Activated naive CD8-positive, alpha-beta T cell treated with anti-CD3 and anti-CD28 coated beads, Interleukin-2, amount 50 U/mL, for 16 hours (primary cell): ENCODE results near the gene REG1A.

Experiments used
- DNase-seq: peaks from one replicate; pipeline ENCODE4 v3.0.0-alpha.2; 2020; ENCODE audit warnings: low read depth, low spot score

Gene REG1A, protein sequence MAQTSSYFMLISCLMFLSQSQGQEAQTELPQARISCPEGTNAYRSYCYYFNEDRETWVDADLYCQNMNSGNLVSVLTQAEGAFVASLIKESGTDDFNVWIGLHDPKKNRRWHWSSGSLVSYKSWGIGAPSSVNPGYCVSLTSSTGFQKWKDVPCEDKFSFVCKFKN

DNA sequence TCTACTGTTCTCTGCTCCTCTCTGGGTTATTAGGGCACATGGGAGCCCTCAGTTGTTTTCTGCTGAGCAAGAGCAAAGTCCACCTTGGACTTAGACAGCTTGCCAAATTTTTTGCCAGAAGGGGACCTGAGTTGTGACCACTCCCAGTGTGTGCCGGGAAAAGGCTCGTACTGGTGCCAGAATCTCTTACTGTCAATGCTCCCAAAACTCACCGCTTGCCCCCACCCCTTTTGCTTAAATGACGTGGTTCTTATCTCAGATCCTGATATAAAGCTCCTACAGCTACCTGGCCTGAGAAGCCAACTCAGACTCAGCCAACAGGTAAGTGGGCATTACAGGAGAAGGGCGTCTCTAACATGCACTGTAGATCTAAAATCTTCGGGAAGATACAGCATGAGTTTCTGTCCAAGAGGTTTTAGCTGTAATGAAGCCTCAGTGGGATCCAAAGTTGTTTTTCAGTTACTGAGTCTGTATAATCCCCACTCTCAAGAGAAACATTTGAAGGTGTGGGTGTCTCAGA is at the start of gene REG1A:
REG1A (plus strand) TSS at position 295 of the 520 bp plus-strand sequence. CDS start 374 bp downstream, outside the sequence.
- DNase-seq = no peak

DNA sequence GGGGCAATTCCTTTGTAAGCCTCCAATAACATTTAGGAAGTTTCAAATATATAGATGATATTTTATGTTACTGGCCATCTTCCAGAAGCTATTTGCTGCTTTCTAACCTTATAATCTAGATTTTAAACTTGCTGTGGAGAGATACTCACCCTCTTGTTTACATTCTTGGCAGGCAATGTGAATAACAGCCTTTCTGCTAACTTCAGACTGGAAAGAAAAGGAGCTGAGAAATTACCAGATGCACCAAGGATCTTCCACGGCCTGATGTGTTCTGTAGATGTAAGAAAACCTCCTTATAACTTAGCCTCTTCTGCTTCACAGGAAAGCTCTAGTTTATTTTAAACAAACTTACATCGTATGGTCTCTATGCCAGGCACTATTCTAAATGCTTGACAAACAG is 49.2 kb upstream of the REG1A start:
- no peak for DNase-seq

GRCh38 chr2:79082987-79083386 is 37.3 kb upstream of the REG1A start:
- no peak for DNase-seq

DNA sequence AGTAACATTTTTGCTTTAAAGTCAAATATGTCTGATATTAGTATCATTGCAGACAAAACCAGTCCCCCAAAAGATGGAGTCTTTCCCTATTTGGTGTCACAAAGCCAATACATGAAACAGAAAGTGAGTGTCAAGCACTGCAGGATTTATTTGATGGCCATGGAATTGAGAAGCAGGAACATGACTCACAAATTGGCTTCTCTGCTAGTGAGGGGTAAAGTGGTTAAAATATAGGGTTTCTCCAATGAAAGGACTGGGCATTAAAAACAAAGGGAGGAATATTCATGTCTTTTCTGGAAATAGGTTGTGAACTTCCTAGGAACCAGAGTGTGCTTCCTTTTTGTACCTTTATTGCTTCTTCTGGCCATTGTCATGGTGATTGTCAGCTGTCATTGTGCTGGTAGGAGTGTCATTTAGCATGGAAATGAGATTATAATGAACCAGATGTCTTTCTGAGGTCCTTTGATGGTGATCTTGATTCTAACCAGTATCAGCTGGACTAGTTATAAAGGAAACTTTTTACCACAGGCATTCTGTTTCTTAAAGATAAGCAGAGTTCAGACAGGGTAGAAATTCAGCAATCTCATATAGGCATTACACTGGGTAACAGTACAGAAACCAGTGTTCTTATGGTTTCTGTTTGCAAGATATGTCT is 36.6 kb upstream of the REG1A start:
- no peak for DNase-seq

DNA sequence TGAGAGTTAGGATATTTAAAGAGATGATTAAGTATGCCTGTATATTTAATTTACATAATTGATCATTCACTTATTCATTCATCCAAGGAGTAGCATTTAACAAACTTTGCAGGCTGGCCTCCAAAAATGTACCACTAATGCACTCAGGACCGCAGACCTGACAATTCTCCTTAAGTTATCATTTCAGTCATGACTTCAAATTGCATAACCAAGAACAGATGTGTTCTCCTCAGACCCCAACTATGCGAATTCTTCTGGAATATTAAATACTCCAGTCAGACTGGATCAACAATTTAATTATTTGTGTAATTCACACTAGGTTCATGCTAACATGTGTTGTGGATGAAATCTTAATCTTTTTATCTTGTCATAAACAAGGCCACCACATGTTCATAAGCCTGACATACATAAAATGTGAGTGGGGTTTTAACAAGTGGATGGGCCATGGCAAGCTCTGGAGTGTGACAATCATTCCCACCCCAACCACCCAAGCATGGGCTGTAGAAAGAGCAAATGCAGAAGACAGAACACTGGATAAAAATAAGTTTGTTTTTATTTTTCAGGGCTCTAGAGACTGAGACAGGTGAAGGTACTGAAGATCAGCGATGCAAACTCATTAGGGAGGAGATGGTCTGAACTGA is 35.7 kb upstream of the REG1A start:
- no peak for DNase-seq

DNA sequence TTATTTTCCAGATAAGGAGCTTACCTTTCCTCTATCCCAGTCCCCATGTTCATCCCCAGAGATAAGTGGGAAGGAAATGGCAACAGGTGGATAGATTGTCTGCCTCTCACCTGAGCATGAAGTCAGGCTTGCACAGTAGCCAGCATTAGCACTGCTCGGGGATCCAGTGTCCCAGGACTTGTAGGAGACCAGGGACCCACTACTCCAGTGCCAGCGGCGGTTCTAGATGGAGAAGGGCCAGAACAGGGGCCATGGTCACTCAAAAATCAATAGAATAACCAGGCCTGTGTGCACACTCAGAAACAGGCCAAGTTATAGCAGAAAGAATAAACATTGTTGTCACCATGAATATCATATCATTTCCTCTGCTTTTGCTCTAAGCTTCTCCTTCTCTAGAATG is 34.9 kb upstream of the REG1A start:
- DNase-seq = no peak

- DNase-seq = no peak
Observed at GRCh38 chr2:79086255-79086654, 34.0 kb upstream of the REG1A start.

DNA sequence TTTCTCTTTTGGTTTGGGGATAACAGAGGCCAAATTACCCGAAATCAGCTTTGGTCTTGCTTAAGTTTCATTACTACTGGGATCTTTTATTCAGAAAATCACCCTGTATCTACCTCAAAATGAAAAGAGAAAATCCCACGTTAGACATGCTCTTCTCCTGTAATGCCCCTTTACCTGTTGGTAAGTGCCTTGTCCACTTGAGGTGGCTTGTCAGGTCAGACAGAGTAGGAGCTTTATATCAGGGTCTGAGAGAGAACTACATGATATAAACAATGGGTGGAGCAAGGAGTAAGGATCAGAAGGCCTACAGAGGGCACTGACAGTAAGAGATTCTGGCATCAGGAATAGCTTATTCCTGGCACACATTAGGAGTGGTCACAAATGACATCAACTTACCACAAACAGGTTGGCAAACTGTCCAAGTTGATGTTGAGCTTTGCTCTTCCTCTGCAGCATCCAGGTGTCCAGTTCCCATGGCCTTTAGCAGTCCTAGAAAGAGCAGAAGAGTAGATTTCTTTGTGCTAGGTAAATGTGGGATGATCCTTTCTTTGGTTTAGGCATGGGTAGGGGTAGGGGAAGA is 32.4 kb upstream of the REG1A start, which contains the start of gene REG1B:
REG1B (minus strand) TSS at position 209 of the 580 bp plus-strand sequence. CDS start 381 bp downstream, outside the sequence.
- no peak for DNase-seq

DNA sequence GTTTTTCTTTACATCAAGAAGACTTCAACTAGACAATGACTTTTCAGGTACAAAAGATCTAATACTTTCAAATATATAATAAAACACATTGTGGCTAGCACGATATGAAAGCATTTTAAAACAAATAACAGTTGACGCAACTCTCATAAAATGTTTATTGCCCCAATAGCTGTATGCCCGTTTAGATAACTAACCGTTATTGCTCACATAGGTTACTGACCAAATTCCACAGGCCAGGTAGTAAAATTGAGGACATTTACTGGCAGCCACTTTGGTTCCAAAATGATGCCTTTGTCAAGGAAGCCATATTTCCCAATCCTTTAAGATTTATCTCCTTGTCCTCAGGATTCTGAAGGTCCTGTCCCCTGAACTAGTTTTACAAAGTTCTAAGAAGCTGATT is 29.6 kb upstream of the REG1A start:
- no peak for DNase-seq

DNA sequence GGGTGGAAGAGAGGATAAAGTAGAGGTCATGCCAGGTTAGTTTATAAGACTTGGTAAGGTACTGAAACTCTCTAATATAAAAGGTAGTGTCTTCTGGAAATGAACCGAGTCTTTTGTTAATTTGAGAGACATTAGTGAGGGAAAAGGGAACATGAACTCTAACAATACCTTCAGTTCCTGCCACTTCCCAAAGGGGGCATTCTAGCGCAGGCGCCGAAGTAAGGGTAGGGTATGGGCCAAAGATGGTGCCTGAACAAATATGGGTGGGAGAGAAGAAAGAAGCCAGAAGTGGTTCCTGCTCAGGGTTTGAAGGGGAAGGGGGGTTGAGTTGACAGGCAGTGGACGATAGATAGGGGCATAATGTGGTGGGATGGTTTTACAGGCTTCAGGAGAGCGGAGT is 22.4 kb upstream of the REG1A start:
- DNase-seq = no peak

- DNase-seq = no peak
Observed at GRCh38 chr2:79099140-79099686, 21.1 kb upstream of the REG1A start.

DNA sequence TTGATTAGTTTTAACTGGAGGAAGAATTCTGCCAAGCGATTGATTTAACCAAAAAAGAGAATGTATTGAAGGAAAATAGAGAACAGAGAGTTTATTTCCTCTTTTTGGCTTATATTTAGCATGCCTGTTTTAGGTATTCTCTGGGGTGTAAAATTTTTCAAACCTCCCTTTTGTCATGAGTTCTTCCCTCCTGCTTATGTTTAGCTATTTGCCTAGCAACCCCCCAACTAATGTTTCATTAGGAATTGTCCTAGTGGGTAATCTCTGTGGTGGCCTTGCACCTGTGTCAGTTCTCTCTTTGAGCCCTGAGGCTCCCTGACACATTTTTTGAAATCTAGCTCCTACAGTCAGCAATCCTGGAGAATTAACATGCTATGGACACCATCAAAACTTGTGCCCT is 20.0 kb upstream of the REG1A start:
- DNase-seq = no peak

DNA sequence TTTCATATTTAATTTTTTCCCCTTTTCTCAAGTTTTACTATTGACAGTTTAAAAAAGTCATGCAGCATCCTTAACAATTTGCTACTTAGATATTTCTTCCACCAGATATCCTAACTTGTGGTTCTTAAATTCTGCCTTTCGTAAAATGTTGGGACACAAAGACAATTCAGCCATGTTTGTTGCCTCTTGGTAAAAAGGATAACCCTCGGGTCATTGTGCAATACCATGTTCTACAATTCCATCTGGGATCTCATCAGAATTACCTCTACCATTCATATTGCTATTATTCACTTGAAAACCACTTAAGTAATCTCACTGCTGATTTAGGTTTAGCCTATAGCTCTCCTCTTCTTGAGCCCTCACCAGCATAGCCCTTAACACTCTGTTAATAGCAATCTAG is 19.3 kb upstream of the REG1A start:
- DNase-seq = no peak

GRCh38 chr2:79103214-79103613 is 17.1 kb upstream of the REG1A start:
- DNase-seq = no peak

- DNase-seq = no peak
Observed at GRCh38 chr2:79105259-79105658, 15.0 kb upstream of the REG1A start.

DNA sequence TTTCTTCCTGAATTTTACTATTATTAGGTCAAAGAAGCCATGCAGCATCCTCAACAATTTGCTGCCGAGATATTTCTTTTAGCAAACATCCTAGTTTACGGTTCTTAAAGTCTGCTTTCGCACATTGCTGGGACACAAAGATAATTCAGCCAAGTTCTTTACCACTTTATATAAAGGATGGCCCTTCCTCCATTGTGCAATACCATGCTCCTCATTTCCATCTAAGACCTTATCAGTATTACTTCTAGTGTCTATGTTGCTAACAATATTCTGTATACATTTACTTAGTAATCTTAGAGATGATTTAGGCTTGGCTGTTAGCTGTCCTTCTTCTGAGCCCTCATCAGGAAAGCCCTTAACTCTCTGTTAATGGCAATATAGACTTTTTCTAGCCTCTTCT is 8.0 kb upstream of the REG1A start:
- no peak for DNase-seq

- no peak for DNase-seq
Observed at GRCh38 chr2:79114797-79115494, 5.3 kb upstream of the REG1A start.

DNA sequence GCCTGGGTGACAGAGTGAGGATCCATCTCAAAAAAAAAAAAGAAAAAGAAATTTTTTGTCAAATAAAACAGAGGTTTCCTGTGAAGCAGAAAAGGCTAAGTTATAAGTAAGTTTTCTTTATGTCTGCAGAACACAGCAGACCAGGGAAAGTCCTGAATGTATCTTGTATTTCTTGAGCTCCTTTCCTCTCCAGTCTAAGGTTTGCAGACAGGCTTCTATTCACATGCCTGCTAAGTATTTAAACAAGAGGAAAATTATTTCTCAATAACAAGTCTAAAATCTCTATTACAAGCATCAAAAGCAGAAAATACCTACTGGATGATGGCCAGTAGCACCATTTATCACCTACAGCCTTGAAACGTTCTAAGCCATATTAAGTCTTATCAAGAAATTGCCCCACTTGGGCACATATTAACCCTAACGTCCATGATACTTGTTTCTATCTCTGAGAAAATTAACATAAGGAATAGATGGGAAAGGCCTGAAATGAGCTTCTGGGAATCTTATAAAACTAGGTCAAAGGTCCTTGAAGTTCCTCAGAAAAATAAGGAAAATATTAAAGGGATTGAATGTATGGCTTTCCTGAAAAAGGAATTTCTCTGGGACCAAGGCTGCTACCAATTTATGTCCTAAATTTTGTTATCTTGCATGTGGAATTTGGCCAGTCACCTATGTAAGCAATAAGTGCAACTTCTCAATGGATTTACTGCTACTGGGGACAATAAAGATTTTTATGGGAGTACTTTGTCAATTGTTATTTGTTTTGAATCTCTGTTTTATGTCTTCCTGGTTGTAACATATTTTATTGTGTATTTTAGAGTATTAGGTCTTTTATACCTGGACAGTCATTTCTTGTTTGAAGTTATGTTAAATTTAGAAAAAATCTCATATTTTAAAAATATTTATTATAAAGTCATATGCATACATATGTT is 3.0 kb upstream of the REG1A start:
- no peak for DNase-seq

DNA sequence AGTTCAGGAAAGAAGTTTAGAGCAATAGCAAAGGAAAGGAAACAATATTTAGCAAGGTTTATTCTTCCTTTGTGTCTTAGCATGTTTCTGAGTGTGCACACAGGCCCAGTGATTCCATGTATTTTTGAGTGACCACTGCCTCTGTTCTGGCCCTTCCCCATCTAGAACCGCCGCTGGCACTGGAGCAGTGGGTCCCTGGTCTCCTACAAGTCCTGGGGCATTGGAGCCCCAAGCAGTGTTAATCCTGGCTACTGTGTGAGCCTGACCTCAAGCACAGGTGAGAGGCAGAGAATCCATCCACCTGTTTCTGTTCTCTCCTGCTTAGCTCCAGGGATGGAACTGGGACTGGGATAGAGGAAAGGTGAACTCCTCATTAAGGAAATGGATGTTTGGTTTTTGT is 2.4 kb downstream of the REG1A start:
- DNase-seq = no peak

DNA sequence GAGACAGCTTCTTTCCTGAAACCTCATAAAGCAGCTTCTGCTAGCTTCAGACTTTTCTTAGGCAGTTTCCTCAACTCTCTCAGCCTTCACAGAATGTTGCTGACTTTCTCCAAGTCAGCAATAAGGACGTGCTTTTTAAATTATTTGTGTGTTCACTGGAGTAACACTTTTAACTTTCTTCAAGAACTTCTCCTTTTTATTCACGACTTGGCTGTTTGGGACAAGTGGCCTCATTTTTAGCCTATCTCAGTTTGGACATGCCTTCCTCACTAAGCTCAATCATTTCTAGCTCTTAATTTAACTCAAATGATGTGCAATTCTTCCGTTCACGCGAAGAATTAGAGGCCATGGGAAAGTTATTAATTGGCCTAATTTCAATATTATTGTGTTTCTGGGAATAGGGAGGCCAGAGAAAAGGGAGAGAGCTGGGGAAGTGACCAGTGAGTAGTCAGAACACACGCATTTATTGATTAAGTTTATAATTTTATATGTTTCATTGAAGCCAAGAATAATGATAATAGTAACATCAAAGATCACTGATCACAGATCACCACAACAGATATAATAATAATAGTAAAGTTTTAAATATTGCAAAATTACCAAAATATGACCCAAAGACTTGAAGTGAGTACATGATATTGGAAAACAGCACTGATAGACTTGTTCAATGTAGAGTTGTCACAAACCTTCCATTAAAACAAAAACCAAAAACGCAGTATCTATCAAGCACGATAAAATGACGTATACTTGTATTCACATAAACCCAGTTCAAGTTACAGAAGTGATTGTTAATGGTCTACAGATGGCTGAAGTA is 4.8 kb downstream of the REG1A start:
- no peak for DNase-seq
